Stimulated activated CD8-positive, alpha-beta memory T cell treated with anti-CD3 and anti-CD28 coated beads, Interleukin-4, amount 100 ng/mL, for 1 hour (primary cell): ENCODE measurements around the gene LZTR1.
"Not testable (repeated sequence)": the region's sequence is repeated elsewhere in the genome, so short reads cannot be mapped to it uniquely, and the experiment has no call there.

Experiments used
- DNase-seq, 2 donors: peaks; one replicate each; pipeline ENCODE4 v3.0.0-alpha.2; 2020; ENCODE audit warnings: low read depth in 2 of 2, low spot score in 1 of 2

The LZTR1 gene

DNA sequence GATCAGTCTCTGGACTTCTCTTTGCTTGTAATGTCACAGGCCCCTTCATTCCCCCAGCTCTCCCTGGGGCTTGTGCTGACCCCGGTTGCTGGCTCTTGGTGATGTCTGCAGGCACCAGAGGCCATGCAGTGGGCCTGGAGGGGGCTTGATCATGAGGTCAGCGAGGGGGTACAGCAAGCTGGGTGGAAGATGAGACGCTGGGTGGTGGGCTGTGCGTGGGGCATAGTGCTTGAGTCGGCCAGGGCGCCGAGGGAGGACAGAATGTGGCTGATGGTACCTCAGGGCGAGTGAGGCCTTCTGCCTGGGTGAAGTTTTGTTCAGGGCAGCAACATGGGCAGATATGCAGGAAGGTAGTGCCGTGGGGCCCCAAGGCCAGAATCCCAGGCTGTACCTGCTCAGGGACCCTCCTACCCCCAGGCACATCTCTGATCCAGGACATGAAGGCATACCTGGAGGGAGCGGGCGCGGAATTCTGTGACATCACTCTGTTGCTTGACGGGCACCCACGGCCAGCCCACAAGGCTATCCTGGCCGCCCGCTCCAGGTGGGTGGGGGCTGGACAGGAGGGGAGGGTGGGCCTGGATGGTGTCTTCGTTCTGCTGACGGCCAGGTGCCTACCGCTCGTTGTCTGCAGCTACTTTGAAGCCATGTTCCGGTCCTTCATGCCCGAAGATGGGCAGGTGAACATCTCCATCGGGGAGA is 13.4 kb downstream of the LZTR1 start:
- no peak for DNase-seq

DNA sequence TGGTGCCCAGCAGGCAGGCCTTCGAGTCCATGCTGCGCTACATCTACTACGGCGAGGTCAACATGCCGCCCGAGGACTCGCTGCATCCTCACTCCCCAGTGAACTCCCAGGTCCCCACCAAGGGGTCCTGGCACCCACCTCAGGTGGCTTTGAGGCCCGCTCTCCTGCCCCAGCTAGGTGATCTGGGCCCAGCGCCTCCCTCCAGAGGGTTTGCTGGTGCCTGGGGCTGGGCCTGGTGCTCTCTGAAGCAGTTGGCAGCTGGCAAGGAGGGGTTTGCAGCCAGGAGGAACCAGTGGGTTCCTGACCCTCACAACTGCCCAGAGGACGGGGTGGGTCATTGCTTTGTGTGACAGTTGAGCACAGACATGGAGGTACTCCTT is 13.9 kb downstream of the LZTR1 start:
- DNase-seq: no peak

DNA sequence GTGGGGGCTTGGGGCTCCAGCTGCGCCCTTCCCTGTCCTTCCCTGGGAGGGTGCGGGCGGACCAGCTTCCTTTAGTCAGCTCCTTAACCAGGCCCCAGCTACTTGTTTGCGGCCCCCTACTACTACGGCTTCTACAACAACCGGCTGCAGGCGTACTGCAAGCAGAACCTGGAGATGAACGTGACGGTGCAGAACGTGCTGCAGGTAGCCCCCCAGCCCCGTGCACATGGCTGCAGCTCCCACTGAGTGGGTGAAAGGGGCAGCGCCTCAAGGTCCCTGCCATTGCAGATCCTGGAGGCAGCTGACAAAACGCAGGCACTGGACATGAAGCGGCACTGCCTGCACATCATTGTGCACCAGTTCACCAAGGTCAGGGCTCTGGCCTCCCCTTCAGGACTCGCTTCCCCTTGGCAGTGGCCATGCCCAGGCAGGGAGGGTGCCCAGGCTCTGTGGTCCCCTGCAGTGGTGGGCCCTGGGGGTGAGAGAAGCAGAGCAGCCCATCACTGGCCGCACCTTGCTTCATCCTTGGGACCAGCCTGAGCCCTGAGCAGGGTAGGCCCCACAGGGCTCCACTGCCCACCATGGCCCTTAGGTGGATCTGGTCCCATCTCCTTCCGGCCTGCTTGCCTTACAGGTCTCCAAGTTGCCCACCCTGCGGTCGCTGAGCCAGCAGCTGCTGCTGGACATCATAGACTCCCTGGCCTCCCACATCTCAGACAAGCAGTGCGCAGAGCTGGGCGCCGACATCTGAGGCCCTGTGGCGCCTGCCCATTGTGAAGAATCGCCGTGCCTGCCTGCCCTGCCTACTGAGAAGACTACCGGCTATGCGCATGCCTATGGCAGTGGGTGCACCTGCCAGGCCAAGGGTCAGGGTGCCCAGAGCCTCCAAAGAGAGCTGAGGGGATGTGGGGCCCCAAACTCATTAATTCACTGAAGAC is 14.8 kb downstream of the LZTR1 start:
- no peak for DNase-seq

DNA sequence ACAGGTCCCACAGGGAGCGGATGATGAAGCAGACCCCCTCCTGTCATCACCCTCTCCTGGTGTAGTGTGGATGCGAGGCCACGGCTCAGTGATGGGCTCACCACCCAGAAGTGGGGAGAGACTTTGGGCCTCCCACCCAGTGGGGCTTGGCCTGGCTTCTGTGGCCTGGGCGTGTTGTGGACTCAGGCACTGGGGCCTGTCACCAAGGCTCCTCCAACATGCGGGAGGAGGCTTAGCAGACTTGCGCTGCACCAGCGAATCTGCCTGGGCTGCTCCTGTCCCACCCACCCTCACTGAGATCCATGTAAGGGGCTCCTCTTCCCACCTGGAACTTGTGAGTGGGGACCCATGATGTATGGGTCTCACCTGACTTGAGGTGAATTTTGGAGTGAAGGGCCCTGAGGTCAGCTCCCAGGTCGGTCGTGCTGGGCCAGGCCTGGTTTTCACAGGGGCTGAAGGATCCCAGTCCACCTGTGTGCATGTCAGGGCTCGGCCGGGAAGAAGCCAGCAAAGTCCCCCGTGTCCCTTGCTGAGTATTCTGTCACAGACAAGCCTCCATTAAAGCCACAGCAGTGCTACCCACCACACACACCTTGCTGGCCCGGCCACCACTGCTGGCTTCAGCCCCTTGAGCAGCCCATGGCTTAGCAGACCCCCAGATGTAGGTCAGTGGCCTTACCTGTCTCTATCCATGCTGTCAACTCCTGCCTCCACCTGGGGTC is 15.6 kb downstream of the LZTR1 start:
- no peak for DNase-seq

DNA sequence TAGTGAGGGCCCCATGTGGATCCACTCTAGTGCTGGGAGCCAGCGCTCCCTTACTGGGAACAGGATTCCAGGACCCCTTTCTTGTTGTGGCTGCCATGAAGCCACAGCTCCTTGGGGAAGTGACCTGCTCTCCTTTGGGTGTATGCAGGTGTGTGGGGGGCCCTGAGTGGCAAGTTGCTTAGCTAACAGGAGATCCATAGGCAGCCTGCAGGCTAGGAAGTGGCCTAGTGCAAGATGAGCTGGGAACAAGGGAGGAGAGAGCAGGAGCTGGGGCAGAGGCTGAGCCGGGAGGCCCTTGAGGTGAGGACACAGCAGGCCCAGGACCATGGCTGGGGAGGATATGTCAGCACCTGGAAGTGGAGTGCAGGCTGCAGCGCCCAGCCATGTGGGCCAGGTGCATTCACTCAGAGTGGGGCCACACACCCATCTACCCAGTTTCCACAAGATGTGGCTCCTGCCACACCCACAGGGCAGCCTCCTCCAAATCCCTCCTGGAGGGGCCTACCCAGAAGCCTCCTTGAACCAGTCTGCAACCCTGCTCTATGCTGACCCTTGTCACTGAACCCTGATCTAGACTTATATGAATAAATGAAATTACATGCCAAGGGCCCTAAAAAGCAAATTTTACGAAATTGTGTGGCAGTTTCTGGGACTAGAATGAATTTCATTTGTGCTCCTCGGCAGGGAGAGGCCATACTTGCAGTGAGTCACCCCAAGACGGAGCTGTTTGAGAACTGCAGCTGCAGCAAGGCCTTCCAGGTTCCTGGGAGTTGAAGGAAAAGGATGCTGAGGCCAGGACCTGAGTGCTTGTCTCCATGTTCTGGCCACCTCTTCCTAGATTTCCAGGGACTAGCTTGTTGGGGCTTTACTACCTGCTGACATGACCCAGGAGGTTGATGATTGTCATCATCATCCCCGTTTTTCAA is 16.6 kb downstream of the LZTR1 start:
- DNase-seq: no peak

DNA sequence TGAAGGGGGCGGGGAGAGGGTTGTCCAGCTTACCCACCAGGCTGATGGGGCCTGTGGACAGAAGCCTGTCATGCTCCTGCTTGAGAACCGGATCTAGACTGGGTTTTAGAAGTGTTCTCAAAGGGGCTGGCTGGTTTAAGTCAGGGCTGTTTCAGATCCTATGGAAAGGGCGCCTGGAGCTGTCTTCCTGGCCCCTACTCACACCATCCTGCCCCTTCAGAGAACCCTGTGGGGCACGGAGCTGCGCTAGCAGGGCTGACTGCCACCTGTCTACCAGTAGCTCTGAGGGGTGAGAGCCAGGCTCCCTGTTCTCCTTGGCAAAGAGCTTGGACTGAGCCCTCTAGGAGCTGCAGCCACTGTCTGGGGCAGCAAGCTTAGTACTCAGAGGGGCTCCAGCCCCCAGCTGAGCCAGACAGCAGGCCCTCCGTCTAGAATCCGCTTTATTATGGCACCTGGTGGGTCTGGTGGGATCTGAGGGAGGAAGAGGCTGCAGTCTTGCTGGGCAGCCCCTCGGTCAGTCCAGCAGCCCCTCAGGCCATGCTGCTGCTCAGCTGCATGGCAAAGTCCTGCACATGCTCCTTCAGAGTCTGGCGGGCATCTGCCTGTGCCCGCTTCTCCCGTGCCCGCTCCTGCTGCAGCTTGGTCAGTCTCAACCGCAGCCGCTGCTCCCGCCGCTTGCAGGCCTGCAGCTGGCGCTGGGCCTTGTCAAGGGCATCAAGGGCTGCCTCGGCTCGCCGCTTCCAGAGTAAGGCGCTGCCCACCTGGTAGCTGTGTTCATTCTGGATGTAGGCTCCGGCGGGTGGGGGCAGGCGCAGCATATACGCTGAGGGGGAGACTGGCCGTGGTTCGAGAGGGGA is 17.5 kb downstream of the LZTR1 start:
- DNase-seq: no peak

DNA sequence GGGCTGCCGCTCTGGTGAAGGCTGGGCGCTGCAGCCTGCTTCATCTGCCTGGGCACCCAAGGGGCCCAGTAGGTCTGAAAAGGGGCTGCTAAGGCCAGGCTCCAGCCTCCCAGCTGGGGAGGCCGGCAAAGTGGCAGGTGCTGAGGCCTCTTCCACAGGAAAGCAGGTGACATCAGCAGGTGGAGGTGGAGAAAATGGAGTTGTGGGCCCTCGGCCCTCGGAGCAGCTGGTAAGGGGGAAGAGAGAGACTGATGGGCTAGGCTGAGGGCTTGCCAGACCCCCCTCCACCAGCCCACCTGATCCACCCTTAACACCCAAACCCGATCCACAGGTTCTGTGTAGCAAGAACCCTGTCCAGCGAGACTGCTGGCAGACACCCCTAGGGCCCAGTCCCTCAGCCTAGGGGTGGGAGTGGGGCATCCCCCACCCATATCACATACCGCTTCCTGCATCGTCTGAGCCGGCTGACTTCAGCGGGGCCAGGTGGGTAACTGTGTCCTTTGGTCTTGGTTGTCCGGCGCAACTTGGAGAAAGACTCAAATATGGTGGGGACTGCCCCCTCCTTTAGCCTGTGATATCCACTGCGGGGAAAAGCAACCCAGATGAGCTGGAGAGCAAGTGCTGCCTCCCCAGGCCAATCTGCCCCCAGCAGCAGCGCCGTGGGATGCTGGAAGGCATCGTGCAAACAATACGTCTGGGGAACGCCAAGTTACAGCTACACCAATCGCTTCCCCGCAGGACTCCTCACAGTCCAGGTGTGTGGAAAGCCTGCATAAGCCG is 18.3 kb downstream of the LZTR1 start:
- no peak for DNase-seq

DNA sequence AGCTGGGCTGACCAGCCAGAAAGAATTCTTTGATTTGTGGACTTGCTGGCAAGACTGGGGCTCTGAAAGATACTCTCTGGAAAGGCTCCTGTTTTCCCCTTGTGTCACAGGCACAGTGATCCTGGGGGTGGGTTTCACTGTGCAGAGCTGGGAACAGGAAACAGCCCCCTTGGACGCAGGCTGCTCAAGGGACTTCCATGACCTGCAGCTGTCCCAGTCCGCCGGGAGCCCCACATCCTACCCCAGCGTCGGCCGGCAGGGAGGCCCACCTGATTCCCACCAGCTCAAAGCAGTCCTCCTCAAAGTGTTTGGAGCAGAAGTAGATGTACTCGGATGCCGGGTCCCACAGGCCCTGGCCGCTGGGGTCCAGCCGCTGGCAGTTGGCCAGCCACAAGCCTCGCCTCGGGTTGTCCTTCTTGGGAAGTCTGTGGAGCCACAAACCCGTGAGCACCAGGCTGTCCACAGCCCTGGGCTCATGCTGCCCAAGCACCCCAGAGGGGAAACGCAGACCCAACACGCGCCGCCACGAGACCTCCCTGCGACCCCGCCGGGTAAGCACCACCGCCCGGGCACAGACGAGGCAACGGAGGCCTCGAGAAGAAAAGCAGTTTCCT is 19.0 kb downstream of the LZTR1 start:
- no peak for DNase-seq

DNA sequence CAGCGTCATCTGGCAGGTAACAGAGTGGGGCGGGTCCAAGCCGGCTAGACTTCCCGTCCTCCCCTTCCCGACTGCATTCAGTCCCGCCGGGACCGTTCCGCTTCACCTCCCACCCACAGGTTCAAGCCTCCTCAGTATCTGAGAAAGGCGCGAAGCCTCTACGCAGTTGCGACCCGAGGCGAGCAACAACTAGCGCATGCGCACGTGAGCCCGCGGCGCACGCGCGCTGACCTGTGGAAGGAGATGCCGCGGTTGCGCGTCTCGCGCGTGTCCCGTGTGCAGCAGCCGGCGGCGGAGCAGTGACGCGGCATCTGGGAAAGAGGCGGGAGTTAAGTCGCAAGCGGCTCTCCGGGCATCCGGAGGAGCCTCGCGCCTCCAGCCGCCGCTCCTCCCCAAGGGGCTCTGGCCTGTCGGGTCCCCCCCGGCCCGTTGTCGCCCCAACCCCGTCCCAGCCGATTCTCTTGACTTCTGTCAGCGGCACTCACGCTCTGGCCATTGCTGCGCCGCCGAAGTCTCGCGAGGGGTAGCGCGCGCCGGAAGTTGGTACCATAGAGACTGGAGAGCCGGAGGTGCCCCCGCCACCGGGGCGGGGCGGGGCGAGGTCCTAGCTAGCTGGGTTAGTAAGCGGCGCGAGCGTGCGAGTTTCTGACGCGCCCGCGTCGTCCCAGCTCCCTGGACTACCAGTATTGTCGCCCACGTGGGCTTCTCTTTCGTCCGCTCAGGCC is 19.7 kb downstream of the LZTR1 start, which contains the start of gene THAP7:
THAP7 (minus strand) TSS at position 518 of the 725 bp plus-strand sequence; CDS start at position 311, 207 bp downstream.
- DNase-seq: peak; percentile 92 to 93

DNA sequence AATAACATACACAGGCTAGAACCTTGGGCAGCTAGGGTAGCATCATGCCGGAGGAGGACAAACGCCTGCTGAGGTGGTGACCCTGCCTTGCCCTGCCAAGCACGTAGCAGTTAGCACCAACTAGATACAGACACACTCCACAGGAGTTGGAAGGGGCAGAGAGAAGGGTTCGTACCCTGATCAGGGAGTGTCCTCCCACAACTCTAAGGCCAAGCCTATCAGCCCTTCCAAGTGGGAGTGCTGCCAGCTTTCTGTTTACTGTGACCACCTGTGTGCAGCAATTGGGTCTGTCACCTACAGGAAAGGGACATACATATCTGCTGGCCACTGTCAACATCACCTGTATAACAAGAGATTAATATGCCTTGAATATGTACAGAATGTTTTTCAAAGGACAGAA is 21.7 kb downstream of the LZTR1 start:
- no peak for DNase-seq

DNA sequence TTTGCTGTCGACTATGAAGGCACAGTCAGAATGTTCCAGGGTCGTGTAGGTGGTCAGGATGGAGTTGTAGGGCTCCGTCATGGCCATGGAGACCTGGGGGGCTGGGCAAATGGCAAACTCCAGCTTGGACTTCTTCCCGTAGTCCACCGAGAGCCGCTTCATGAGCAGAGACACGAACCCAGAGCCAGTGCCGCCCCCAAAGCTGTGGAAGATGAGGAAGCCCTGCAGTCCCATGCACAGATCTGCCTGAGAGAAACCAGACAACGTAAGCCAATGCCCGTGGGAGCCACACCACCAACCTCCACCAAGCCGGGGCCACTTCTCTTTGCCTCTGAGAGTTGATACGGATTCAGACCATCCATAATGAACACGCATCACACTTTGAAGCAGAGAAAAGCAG is 27.1 kb downstream of the LZTR1 start:
- not testable (repeated sequence) for DNase-seq

DNA sequence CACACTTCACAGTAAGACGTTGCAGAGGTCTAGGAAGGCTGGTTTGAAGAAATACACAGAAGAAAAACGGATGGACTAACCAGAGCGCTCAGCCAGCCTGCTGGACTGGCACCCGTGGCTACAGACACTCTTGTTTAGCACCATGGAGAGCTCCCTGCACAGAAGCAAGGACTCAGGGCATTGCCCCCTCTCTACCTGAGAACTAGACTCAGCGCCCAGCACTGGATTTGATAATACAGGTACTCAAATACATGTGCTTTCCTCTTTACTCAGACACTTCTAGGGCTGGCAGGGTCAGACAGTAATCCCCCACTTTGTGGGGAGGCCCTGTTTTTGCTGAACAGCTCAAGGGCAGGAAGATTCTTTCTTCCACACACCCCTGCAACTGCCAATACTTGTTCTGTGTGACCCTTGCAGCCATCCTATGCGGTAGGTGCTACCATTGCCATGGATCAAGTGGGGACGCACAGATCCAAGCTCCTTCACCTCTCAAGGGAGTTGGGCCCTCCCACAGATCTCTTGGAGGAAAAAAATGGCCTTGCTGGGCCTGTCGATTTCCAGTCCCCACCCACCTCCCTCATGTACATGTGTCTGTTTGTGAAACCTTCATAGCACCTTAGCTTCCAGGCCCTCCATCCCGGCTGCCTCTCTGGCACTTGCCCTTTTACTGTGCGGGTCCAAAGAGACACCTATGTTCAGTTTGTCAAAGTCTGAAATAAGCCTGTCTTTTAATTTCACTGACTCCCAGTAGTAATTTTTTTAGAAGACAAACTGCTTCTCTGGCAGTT is 27.7 kb downstream of the LZTR1 start:
- no peak for DNase-seq

DNA sequence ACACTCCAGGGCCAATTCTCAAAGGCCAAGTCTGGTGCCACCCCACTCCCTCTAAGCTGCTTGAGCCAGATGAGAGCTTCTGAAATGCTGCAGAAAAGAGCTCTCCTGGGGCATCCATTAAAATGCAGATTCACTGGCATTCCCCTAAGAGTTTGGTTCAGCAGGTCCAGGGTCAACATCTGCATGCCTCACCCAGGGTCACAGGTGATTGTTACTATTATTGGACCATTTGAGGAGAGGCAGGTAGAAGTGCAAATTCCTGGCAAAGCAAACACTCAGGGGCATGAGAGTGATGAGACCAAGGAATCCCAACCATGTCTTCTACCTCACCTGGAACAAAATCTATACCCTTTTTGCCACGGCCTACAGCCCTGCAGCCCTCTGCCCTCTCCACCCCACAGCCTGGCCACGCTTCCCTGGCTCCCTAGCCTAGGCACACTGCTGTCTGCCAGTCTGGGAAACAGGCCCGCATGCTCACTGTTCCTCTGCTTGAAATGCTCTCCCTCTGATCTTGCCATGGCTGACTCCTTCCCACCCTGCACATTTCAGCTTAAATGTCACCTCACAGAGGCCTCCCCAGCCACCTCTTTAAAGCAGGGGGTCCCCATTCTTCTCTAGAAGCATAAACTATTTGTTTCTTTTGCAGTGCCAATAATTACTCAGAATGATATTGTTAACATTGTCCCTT is 28.5 kb downstream of the LZTR1 start:
- DNase-seq: no peak

DNA sequence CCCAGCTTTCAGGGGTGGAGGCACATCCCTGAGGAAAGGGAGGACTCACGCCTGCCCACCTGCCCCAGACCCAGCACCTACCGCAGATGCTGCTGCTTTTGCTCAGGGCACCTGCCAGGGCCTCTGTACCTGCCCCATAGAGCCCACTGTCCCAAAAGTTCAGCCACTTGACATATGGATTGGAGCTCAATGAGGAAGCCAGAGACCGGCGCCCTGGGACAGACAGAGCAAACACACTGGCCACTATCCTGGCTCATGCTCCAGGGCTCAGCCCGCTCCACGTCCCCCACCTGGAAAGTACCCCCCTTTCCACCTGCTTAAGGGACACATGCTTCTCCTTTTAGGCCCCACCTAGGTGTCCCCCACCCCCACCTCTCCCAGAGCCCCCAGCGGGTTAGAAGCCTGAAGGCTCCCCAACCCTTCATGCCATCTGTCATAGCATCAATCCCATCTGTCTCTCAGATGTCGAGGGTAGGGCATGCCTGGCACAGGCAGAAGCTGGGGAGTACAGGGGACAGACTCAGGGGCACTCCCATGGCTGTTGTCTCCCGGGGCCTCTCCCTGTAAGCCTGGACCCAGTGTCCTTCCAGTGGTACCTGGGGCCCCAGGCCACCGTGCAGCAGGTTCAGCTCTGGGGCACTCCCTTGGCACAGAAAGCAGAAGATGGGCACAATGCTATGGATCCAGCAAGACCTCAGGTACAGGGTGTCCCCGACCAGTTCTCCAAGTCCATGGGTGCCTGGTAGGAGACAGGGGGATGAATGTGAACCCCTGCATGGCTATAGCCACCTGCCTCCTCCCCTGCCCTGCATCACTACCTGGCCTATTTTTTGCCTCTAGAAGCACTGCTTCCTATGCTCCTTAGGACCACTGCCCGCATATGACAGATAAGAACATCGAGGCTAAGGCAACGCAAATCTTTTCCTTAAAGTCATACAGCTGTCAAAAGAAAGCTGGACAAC is 30.6 kb downstream of the LZTR1 start:
- DNase-seq: no peak

DNA sequence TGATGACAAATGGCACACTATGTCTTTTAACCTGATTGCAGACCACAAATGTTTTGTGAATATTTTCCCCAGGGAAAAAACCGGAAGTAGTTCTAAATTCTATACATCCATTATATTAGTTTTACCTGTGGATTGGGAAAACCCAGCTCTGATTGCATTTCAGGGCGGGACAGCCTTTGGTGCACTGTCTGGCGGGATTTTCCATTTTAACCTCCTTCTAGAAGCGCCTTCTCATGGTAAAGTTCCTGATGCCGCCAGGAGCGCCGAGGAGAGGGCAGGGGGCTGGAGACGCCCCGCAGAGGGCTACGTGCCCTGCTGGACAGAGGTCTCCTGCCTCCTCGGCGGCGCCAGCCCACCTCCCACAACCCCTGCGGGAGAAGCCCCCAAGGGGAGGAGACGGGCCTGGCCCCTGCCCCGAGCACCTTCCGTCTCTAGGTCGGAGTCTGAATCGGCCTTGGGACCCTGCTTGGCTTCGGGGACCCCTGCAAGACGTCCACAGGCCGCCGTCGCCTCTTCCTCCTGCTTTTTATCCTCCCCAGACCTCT is 31.6 kb downstream of the LZTR1 start:
- no peak for DNase-seq
